ENCODE results near the gene CTNNBIP1. TPM values are rescaled to one million over a fixed set of nuclear protein-coding genes. Genes with fewer than 3 reads are reported as not detected.

CTNNBIP1 gene
- total RNA-seq, 1 experiment from 2014 or later: 44.4 TPM

- Histone ChIP-seq H3K9ac (ENCODE audit: extremely low read depth, insufficient read length, low read length) (no peak overlapping the region), H3K14ac (ENCODE audit: insufficient read depth, low read length) (no peak overlapping the region), H2AK5ac (ENCODE audit: insufficient read length, low read length) (no peak overlapping the region), H4K20me1 (ENCODE audit: control insufficient read depth, insufficient read depth, insufficient read length) (no peaks in the 10 kb centered on the region), H4K8ac (replicated peaks; ENCODE audit: insufficient read length, low read depth, low read length) (no peak overlapping the region), H3K27ac (ENCODE audit: insufficient read length, low read depth, low read length) (no peak overlapping the region), H3K23ac (ENCODE audit: insufficient read length, low read depth, low read length) (no peak overlapping the region), H3K79me1 (ENCODE audit: insufficient read depth, low read depth, low read length, poor library complexity, severe bottlenecking) (no peaks in the 10 kb centered on the region), H3K4me2 (ENCODE audit: insufficient read depth, insufficient read length, low read length) (no peak overlapping the region), H3K9me3 (ENCODE audit: control insufficient read depth, low read depth, low read length) (no peaks in the 10 kb centered on the region), H3K4me1 (ENCODE audit: insufficient read depth, low read length) (peaks cover 4% of the 10 kb centered on the region; the same call in 1 of the 2 replicates), H3K4ac (ENCODE audit: low read depth, low read length) (no peak overlapping the region), H4K91ac (ENCODE audit: insufficient read length, low read depth, low read length) (no peak overlapping the region), H3K56ac (ENCODE audit: insufficient read length, low read depth, low read length) (no peak overlapping the region), H2BK12ac (ENCODE audit: insufficient read length, low read depth, low read length) (no peak overlapping the region), H3K27me3 (ENCODE audit: insufficient read depth, low read length) (no peaks in the 10 kb centered on the region), H2AFZ (ENCODE audit: low read length) (no peak overlapping the region), H2BK120ac (ENCODE audit: low read depth, low read length, poor library complexity, severe bottlenecking) (no peak overlapping the region), H2BK5ac (ENCODE audit: insufficient read length, low read length) (no peak overlapping the region), H3K79me2 (ENCODE audit: insufficient read depth, low read length) (no peaks in the 10 kb centered on the region), H2BK20ac (ENCODE audit: low read depth, low read length, poor library complexity, severe bottlenecking) (no peak overlapping the region), H3K23me2 (ENCODE audit: insufficient read length, low read depth, low read length, poor library complexity, severe bottlenecking) (no peaks in the 10 kb centered on the region), H3K18ac (ENCODE audit: insufficient read length, low read depth, low read length) (no peak overlapping the region), H2BK15ac (ENCODE audit: low read depth, low read length) (no peak overlapping the region), H3T11ph (ENCODE audit: low read length) (no peak overlapping the region), H4K5ac (ENCODE audit: insufficient read length, low read depth, low read length) (no peak overlapping the region)
- peaks cover 9 to 20% of the 10 kb centered on the region in 2 experiments for H3K4me1 Mint-ChIP-seq
- DNase-seq: no peak
- H3K36me3 Mint-ChIP-seq (ENCODE audit: insufficient read depth in 1 of 3, low read depth in 3 of 3): peaks cover 0 to 8% (median 0%) of the 10 kb centered on the region in 3 experiments; a peak in 3 of 7 replicates
- no peak for TF ChIP-seq CTCF (conservative IDR thresholded peaks at IDR 0.05)
- WGBS (ENCODE audit: extremely low coverage, insufficient read length, low lambda C conversion rate): no CpG with 5 or more reads among the region's 4 CpGs
- H3K4me3 Mint-ChIP-seq: no peak overlapping the region
- H3K9me3 Mint-ChIP-seq: no peaks in the 10 kb centered on the region
- H3K27ac Mint-ChIP-seq: peak overlapping the region in 1 of 3 experiments; percentile 77; a peak in 2 of 7 replicates
- no peaks in the 10 kb centered on the region for H3K27me3 Mint-ChIP-seq (ENCODE audit: low read depth)
Observed at GRCh38 chr1:9870572-9870971, 39.5 kb downstream of the CTNNBIP1 start.
